Adrenal gland (tissue), 5 donors: Measurements from ENCODE around the gene SEC16A.

Experiments
- POLR2A ChIP-seq, 2 donors: fragments of 450-650 bp; IDR thresholded peaks; one replicate each; pipeline ENCODE4 v1.6.1; 2017; ENCODE audit warnings: antibody characterized with exemption in 2 of 2, mild to moderate bottlenecking in 2 of 2, moderate library complexity in 1 of 2
- TF ChIP-seq, protein P1 (sequence below), 6 experiments: fragments of 450-650 bp in 4 of 6; fragments of 200-600 bp in 2 of 6; sonication (generic) in 1 of 6; IDR thresholded peaks; 1 replicate in 5 of 6; 2 replicates in 1 of 6; pipeline versions ENCODE4 v1.5.1 to v1.8.0; 2016 to 2021; ENCODE audit warnings: antibody characterized with exemption in 6 of 6, mild to moderate bottlenecking in 2 of 6, moderate library complexity in 1 of 6
- donor health status: DM: no; HTN: no; CAD: no.

DNA sequence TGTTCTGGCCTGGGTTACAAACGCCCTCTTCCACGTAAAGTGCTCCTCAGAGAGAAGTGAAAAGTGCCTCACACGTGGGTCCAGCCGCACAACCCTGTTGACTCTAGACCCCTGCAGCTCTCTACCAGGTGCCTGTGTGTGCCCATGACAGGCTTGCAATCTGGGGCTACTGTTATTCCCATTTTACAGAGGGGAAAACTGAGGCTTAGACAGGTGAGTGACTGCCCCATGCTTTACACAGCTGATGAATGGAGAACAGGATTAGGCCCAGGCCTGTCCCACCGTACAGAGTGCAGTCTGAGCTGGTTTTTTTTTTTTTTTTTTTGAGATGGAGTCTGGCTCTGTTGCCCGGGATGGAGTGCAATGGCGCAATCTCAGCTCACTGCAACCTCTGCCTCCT is 37.0 kb downstream of the SEC16A start:
- TF ChIP-seq, protein P1, sequence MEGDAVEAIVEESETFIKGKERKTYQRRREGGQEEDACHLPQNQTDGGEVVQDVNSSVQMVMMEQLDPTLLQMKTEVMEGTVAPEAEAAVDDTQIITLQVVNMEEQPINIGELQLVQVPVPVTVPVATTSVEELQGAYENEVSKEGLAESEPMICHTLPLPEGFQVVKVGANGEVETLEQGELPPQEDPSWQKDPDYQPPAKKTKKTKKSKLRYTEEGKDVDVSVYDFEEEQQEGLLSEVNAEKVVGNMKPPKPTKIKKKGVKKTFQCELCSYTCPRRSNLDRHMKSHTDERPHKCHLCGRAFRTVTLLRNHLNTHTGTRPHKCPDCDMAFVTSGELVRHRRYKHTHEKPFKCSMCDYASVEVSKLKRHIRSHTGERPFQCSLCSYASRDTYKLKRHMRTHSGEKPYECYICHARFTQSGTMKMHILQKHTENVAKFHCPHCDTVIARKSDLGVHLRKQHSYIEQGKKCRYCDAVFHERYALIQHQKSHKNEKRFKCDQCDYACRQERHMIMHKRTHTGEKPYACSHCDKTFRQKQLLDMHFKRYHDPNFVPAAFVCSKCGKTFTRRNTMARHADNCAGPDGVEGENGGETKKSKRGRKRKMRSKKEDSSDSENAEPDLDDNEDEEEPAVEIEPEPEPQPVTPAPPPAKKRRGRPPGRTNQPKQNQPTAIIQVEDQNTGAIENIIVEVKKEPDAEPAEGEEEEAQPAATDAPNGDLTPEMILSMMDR (IDR thresholded peaks at IDR 0.05), result no peak
- TF ChIP-seq POLR2A (IDR thresholded peaks at IDR 0.05), result no peak
